ENCODE measurements around the gene ZCCHC7.
"Not testable (repeated sequence)": the region's sequence is repeated elsewhere in the genome, so short reads cannot be mapped to it uniquely, and the experiment has no call there.

The ZCCHC7 gene

DNA sequence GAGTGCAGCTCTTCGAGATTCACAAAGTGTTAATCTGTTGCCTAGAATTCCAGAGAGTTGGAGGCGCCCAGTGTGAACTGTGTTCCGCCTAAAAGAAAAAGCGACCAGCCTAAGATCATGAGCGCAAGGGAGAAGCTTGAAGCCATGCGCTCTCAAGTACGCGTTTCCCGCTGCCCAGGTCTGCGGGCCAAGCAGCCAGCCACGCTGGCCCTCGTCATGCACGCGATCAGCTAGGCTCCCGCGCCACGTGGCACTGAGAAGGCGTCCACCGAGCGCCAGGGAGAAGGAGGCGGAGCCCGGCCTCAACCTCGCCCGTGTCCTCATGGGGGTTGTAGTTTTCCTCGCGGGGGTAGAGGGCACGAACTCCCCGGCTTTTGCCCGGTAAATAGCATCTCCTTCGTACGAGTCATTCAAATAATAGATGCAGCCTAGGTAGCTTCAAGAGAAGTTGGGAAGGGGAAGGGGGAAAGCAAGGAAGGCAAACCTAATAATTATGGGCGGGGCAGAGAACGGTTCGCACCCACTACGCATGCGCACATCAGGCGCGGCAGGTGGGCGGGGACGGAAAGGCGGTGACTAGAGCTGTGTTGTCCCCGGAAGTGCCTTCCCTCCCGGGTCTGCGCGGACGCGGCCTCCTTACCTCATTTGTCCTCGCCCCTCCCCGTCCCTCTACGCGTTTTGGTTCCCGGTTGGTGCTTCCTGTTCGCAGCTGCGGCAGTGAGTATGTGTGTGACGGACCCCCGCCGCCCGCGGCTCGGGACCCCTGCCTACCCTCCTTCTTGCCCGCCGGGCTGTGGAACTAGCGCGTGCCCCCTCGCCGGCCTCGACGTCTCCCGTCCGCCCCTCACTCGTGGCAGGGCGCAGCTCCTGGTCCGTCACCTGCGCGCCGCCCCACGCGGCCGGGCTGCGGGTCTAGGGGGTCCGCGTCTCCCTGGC lies at the start of gene ZCCHC7:
Gene ZCCHC7 (plus strand): TSS at position 668 of the 936 bp plus-strand sequence.
- peak within 1 kb of the TSS; percentile 82 for H3K4me3 ChIP-seq (replicated peaks; ENCODE audit: low read depth, low read length)
- peak; percentile 82 for DNase-seq (ENCODE audit: extremely low read depth, low read depth)
- TF ChIP-seq, protein P1, sequence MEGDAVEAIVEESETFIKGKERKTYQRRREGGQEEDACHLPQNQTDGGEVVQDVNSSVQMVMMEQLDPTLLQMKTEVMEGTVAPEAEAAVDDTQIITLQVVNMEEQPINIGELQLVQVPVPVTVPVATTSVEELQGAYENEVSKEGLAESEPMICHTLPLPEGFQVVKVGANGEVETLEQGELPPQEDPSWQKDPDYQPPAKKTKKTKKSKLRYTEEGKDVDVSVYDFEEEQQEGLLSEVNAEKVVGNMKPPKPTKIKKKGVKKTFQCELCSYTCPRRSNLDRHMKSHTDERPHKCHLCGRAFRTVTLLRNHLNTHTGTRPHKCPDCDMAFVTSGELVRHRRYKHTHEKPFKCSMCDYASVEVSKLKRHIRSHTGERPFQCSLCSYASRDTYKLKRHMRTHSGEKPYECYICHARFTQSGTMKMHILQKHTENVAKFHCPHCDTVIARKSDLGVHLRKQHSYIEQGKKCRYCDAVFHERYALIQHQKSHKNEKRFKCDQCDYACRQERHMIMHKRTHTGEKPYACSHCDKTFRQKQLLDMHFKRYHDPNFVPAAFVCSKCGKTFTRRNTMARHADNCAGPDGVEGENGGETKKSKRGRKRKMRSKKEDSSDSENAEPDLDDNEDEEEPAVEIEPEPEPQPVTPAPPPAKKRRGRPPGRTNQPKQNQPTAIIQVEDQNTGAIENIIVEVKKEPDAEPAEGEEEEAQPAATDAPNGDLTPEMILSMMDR (IDR thresholded peaks at IDR 0.05; ENCODE audit: low read depth, low read length, missing control alignments): no peak

DNA sequence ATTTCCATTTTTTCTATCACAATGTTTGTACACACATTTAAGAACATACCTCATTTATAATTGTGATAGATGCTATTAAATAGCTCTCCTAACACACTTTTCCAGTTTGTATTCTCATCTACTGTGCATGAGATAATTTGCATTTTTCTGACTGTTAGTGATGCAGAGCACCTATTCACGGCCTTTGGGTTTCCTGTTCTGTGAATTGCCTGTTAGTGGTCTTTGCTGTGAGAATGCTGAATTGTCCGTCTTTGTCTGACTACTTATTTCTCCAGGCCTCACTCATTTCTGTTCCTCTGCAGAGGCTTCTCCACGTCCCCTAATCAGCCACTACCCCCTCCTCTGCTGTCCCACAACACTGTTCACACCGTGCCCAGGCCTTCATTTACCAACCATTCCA lies 45.6 kb upstream of the ZCCHC7 start:
- not testable (repeated sequence) for H3K4me3 ChIP-seq (replicated peaks; ENCODE audit: low read depth, low read length); DNase-seq (ENCODE audit: extremely low read depth, low read depth)

DNA sequence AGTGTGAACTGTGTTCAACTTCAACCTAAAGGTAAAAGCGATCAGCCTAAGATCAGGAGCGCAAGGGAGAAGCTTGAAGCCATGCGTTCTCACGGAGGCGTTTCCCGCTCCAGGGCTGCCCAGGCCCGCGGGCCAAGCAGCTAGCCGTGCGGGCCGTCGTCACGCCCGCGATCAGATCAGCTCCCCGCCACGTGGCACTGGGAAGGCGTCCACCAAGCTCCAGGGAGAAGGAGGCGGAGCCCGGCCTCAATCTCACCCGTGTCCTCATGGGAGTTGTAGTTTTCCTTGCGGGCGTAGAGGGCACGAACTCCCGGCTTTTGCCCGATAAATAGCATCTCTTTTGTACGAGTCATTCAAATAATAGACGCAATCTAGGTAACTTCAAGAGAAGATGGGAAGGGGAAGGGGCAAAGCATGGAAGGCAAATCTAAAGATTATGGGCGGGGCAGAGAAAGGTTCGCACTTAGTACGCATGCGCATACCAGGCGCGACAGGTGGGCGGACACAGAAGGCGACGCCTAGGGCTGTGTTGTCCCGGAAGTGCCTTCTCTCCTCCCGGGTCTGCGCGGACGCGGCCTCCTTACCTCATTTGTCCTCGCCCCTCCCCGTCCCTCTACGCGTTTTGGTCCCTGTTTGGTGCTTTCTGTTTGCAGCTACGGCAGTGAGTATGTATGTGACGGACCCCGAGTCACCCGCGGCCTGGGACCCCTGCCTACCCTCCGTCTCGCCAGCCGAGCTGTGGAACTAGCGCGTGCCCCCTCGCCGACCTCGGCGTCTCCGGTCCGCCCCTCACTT lies 40.8 kb upstream of the ZCCHC7 start:
- peak overlapping the region; percentile 91 for H3K4me3 ChIP-seq (replicated peaks; ENCODE audit: low read depth, low read length)
- TF ChIP-seq, protein P1 (IDR thresholded peaks at IDR 0.05; ENCODE audit: low read depth, low read length, missing control alignments): no peak
- DNase-seq (ENCODE audit: extremely low read depth, low read depth): peak; percentile 80

DNA sequence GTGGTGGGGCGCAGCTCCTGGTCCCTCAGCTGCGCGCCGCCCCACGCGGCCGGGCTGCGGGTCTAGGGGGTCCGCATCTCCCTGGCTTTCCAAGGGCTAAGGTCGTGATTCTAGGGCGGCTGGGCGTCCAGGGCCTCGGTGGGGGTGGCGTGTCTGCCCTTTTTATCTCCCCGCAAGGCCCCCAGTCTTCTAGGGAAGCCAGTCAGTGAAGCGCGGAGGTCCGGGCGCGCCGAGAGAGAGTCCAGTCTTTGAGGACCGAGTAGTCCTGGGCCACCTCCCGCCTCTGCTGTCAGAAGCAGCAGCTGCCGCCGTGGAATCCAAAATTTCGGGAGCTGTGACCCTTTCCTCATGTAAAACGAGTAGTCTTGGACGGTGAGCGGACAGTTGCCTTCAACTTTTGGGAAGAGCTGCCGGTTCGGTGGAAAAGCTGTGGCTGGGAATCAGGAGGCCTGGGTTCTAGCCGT lies 40.2 kb upstream of the ZCCHC7 start:
- peak overlapping the region; percentile 91 for H3K4me3 ChIP-seq (replicated peaks; ENCODE audit: low read depth, low read length)
- DNase-seq (ENCODE audit: extremely low read depth, low read depth): not testable (repeated sequence)

DNA sequence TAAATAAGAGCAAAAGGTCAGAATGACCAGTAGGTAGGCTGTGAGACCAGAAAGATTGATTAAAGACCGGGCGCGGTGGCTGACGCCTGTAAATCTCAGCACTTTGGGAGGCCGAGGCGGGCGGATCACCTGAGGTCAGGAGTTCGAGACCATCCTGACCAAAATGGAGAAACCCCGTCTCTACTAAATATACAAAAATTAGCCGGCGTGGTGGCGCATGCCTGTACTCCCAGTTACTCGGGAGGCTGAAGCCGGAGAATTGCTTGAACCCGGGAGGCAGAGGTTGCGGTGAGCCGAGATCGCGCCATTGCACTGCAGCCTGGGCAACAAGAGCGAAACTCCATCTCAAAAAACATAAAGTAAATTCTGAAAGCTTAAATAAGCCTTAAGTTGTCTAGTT lies 38.9 kb upstream of the ZCCHC7 start:
- not testable (repeated sequence) for DNase-seq (ENCODE audit: extremely low read depth, low read depth)
- peak overlapping the region; percentile 91; the same call in 1 of the 2 replicates for H3K4me3 ChIP-seq (replicated peaks; ENCODE audit: low read depth, low read length)

DNA sequence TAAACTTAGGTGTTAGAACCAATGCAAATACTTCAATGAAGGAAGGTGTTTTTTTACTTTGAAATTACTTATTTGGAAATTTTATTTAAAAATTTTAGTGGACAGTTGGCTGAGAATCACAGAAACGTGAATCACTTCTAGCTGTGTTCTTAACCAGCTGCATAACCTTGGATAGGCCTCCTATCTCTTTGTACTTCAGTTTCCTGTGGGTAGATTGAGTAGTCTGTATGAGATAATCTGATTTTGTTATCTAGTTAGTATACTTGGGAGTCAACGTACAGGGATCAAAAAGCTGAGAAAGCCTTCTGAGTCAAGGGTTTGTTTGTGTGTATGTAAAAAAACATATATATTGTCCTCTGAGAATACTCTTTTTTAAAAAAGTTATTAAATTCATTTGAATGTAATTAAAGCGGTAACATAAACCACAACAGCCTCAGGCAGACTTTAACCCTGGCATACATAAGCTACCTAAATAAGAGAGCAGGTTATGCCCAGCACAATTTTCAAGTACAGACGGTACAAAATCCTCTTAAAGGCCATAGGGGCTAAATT lies 38.1 kb upstream of the ZCCHC7 start:
- no peak overlapping the region for H3K4me3 ChIP-seq (replicated peaks; ENCODE audit: low read depth, low read length)
- DNase-seq (ENCODE audit: extremely low read depth, low read depth): no peak
- TF ChIP-seq, protein P1 (IDR thresholded peaks at IDR 0.05; ENCODE audit: low read depth, low read length, missing control alignments): no peak

DNA sequence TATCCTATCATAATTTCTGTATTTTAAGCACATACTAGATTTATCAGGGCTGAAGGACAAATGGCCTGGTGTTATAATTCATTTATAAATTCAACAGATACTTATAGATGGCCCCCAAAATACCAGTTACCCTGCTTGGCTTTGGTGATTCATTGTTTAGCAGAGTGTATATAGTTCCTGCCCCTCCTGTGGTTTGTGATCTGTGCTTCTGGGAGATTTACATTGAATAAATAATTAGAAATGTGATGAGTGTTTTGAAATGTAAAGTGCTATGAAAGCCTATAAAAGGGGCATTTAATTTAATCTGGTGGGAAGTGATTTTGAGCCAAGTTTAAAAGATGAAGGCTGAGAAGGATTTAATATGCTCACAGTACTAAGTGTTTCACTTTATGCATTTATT lies 36.7 kb upstream of the ZCCHC7 start:
- H3K4me3 ChIP-seq (replicated peaks; ENCODE audit: low read depth, low read length): no peak overlapping the region
- TF ChIP-seq, protein P1 (IDR thresholded peaks at IDR 0.05; ENCODE audit: low read depth, low read length, missing control alignments): no peak
- DNase-seq (ENCODE audit: extremely low read depth, low read depth): no peak

DNA sequence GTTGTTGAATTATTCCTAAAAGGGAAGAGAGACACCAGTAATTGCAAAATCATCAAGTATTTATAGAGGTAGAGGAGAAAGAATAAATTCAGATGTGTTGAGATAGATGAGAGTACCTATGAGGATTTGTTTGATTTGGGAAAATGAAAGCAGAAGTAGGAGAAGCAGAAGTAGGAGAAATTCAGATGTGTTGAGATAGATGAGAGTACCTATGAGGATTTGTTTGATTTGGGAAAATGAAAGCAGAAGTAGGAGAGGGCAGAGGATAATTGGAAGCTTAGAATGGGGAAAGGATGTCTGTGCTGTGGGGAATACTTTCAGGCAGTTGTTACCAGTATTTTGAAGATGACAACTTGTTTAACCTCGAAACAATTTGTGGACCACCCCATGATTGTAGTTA lies 35.1 kb upstream of the ZCCHC7 start:
- TF ChIP-seq, protein P1 (IDR thresholded peaks at IDR 0.05; ENCODE audit: low read depth, low read length, missing control alignments): no peak
- DNase-seq (ENCODE audit: extremely low read depth, low read depth): no peak
- no peak overlapping the region for H3K4me3 ChIP-seq (replicated peaks; ENCODE audit: low read depth, low read length)

DNA sequence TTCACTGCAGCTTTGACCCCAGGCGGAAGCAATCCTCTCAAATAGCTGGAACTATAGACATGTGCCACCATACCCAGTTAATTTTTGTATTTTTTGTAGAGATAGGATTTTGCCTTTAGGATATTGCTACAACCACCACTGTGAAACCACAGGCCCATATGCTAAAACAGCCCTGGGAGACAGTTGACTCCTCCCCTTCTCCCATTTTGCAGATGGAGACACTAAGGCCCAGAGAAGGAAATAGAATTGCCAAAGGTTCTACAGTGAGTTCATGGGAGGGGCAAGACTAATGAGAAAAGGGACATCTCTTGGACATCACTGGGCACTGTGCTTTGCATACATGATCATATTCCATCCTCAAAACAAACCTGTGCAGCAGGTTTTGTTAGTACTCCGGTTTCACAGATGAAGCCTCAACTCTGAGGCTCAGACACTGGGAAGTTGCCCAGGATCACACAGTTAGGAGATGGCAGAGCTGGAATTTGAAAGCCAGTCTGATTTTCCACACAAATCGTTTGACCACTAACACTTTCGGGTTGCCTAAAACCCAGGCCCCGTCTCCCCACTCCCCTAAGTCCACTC lies 27.6 kb upstream of the ZCCHC7 start:
- not testable (repeated sequence) for DNase-seq (ENCODE audit: extremely low read depth, low read depth); H3K4me3 ChIP-seq (replicated peaks; ENCODE audit: low read depth, low read length)
